GM13977 (cell line): ENCODE measurements around the gene C20orf173.
"Not testable (repeated sequence)": the region's sequence is repeated elsewhere in the genome, so short reads cannot be mapped to it uniquely, and the experiment has no call there.

ENCODE experiments used
- DNase-seq: peaks from one replicate; pipeline ENCODE4 v3.0.0; 2012; ENCODE audit warnings: low spot score
- CTCF ChIP-seq: IDR thresholded peaks from 2 replicates; pipeline ENCODE4 v1.5.1; 2012; ENCODE audit warnings: mild to moderate bottlenecking, control low read depth; ENCODE audit not compliant: insufficient read depth; ENCODE audit errors: extremely low read depth, missing control alignments
- in situ Hi-C: fragments of 300-500 bp; cut with MboI; formaldehyde crosslinking; loops from one replicate; pipeline ENCODE4 v1.12.0; 2022; ENCODE audit warnings: low sequenced_read_pairs, low pct_unique_long_range_greater_than_20kb, mixed read lengths, inconsistent platforms; ENCODE audit not compliant: unreplicated experiment

Gene C20orf173

DNA sequence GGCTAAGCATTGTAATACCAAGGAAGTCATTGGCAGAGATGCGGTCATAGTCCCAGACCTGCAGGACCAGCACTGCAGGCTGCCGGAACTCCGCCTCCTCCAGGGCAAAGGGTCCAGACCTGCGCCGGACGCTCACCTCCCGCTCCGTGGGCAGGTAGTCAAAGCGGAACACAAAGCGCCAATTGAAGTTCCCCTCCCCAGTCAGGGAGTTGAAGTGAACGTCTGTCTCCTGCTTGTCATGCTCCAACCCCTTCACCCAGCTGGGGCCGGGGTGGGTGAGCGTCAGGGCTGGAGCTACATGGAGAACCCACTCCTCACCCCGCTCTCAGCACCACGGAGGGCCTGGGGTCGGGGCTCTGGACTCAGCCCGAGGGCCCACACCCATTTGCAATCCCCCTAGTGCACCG, 30.7 kb upstream of the C20orf173 start:
- in situ Hi-C loops = no loop called here
- DNase-seq = no peak
- TF ChIP-seq CTCF = no peak

GRCh38 chr20:35559042-35559693, 29.7 kb upstream of the C20orf173 start:
- no peak for DNase-seq
- in situ Hi-C loops = no loop called here
- no peak for TF ChIP-seq CTCF

DNA sequence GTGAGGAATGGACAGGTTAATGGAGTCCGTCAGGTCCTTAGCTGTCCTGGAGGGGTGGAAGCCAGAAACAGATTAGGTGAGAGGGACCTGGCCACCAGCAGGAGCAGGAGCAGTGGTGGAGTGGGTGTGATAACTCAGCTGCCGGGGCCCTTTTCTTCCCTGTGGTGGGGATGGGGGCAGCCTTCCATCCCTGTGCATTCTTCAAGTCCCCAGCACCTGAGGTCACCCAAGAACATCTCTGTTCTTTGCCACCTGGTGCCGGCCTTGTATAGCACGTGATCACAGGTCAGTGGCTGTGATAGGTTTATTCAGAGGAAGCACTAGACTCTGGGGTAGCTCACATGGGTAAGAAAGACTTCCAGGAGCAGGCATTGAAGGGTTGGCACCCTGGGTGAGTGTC, 29.0 kb upstream of the C20orf173 start:
- no peak for DNase-seq
- no peak for TF ChIP-seq CTCF
- in situ Hi-C loops = no loop called here

- DNase-seq = no peak
- TF ChIP-seq CTCF = no peak
- in situ Hi-C loops = no loop called here
Measured at GRCh38 chr20:35556871-35557270, 27.4 kb upstream of the C20orf173 start.

DNA sequence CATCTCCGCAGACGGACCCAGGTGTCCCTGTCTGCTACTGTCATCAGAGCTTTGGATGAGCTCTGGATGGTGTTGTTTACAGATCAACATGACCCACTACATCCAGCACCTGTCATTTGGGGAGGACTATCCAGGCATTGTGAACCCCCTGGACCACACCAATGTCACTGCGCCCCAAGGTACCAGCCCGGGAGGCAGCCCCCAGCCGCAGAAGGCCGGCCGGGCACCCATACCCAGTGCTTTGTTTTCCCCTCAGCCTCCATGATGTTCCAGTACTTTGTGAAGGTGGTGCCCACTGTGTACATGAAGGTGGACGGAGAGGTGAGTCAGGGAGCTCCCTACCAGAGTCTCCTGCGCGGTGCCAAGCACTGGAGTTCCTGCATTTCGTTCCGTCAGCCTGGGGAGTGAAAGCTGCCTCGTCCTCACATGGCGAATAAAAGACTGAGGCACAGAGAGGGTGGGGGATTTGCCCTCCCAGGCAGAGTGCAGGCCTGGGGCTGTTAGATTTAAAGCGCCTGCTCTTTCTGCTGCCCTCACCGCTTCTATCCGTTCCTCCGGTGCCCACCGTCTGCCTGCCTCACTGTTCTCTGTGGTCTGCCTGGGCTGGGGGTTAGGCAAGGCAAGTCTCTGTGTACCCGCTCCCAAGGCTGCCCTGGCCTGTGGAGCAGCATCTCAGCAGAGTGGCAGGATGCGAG, 26.6 kb upstream of the C20orf173 start:
- in situ Hi-C loops = no loop called here
- DNase-seq = no peak
- no peak for TF ChIP-seq CTCF

- in situ Hi-C loops, DNase-seq: not testable (repeated sequence)
Measured at GRCh38 chr20:35555461-35555860, 26.0 kb upstream of the C20orf173 start.

DNA sequence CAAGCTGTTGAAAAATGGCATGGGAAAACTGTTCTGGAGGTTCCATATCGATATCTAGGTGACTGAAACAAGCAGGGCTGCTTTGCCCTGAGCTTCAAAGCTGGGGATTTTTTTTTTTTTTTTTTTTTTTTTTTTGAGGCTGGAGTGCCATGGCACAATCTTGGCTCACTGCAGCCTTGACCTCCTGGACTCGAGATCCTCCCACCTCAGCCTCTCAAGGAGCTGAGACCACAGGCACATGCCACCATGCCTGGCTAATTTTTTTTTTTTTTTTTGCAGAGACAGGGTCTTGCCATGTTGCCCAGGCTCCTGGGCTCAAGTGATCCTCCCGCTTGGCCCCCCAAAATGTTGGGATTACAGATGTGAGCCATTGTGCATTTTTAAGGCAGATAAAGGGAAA, 23.5 kb upstream of the C20orf173 start:
- in situ Hi-C loops = no loop called here
- DNase-seq = no peak
- no peak for TF ChIP-seq CTCF
